Measurements from ENCODE around the gene SLC45A3. TPM values are rescaled to one million over a fixed set of nuclear protein-coding genes. Genes with fewer than 3 reads are reported as not detected.

Gene SLC45A3
- total and polyA plus RNA-seq, 2 of the 8 experiments (the other 6 are each of a cell fraction or from before 2014, with no cell fraction given): 13.0 to 14.3 TPM

- no peak for TF ChIP-seq CTCF (IDR thresholded peaks at IDR 0.05; ENCODE audit: control extremely low read depth in 1 of 3, insufficient read depth in 1 of 3, low read depth in 1 of 3, low read length in 3 of 3)
- no peak for TF ChIP-seq POLR2A (IDR thresholded peaks at IDR 0.05; ENCODE audit: control extremely low read depth in 1 of 2, low read depth in 2 of 2, low read length in 2 of 2)
- TF ChIP-seq SIRT6 (IDR thresholded peaks at IDR 0.05; ENCODE audit: low read length): no peak
- no peak for TF ChIP-seq PHF8 (conservative IDR thresholded peaks at IDR 0.05; ENCODE audit: low read depth, low read length)
- no peak for FAIRE-seq
- peaks cover 2% of the 10 kb centered on the region; the same call in 1 of the 2 replicates for H3K23me2 ChIP-seq (ENCODE audit: low read depth, low read length)
- no peaks in the 10 kb centered on the region for H3K4me1 ChIP-seq (replicated peaks in 1 of 4; ENCODE audit: control insufficient read depth in 3 of 4, insufficient read depth in 4 of 4, low read length in 3 of 4)
- H2BK20ac ChIP-seq (ENCODE audit: low read length): no peak overlapping the region
- WGBS, 2 experiments (ENCODE audit: extremely low coverage in 1 of 2, insufficient coverage in 1 of 2, insufficient read length in 1 of 2, insufficient replicate concordance in 2 of 2, low coverage in 1 of 2, low lambda C conversion rate in 2 of 2, missing lambda C conversion rate in 1 of 2): 79% methylated on average over 2 of the region's 2 CpGs; no CpG with 5 or more reads in 1 of the 2 experiments
- H2AK5ac ChIP-seq (ENCODE audit: low read depth, low read length): no peak overlapping the region
- no peaks in the 10 kb centered on the region for H3K9me3 ChIP-seq (ENCODE audit: insufficient read depth in 2 of 2, low read depth in 1 of 2, low read length in 1 of 2)
- no peak overlapping the region for H3K27ac ChIP-seq (ENCODE audit: low read depth, low read length)
- H3K79me1 ChIP-seq (ENCODE audit: low read depth, low read length): no peaks in the 10 kb centered on the region; the same call in 1 of the 2 replicates
- H2BK120ac ChIP-seq (replicated peaks; ENCODE audit: low read depth, low read length): no peak overlapping the region
- H3K9ac ChIP-seq (replicated peaks in 1 of 4; ENCODE audit: extremely low read depth in 1 of 4, low read depth in 3 of 4, low read length in 3 of 4): no peak overlapping the region
- H3K27me3 ChIP-seq (replicated peaks in 1 of 4; ENCODE audit: control insufficient read depth in 3 of 4, extremely low read depth in 1 of 4, insufficient read depth in 3 of 4, low read length in 3 of 4): peaks cover 0 to 2% (median 0%) of the 10 kb centered on the region in 4 experiments; a peak in 1 of 7 replicates
- no peak overlapping the region for H3K14ac ChIP-seq (ENCODE audit: insufficient read length)
- DNase-seq (ENCODE audit: low read depth in 1 of 2, low spot score in 2 of 2): no peak
- no peak overlapping the region for H2BK15ac ChIP-seq (ENCODE audit: low read length)
- H3K23ac ChIP-seq (ENCODE audit: insufficient read length): no peak overlapping the region
- no peak overlapping the region for H3K4ac ChIP-seq (replicated peaks; ENCODE audit: insufficient read length, low read depth, low read length)
- H3K4me2 ChIP-seq (ENCODE audit: insufficient read depth in 1 of 2, low read depth in 2 of 2, low read length in 2 of 2): no peak overlapping the region
- H3K36me3 ChIP-seq (ENCODE audit: control insufficient read depth in 2 of 4, insufficient read depth in 4 of 4, low read length in 3 of 4): peaks cover 7 to 43% (median 13%) of the 10 kb centered on the region in 4 experiments; a peak in 7 of 8 replicates
- H2BK5ac ChIP-seq (ENCODE audit: low read depth, low read length): no peak overlapping the region
- H2AFZ ChIP-seq (ENCODE audit: low read length): no peak overlapping the region
- ChIA-PET CTCF (ENCODE audit: partially characterized antibody) (interaction anchor here (1.1 to 2.3 kb wide), 2 partner anchors 10 to 18 kb away, joined by 4 to 9 read pairs; no protein-coding TSS in a partner anchor), POLR2A (ENCODE audit: partially characterized antibody) (no interaction called here)
- no peak overlapping the region for H4K5ac ChIP-seq (ENCODE audit: insufficient read length, low read depth, low read length)
- H3K18ac ChIP-seq (ENCODE audit: extremely low read depth, low read length): no peak overlapping the region
- no peak overlapping the region for H4K8ac ChIP-seq (ENCODE audit: extremely low read depth, insufficient read depth, low read length)
- 0 out of 4 replicates have a peak, but pooled peaks cover 0 to 7% of the 10 kb centered on the region in 2 experiments for H3K79me2 ChIP-seq (ENCODE audit: control insufficient read depth in 1 of 2, insufficient read depth in 2 of 2, low read length in 2 of 2)
- H4K20me1 ChIP-seq (replicated peaks in 1 of 2; ENCODE audit: control insufficient read depth in 1 of 2, insufficient read depth in 2 of 2, low read length in 2 of 2): no peaks in the 10 kb centered on the region
- no peak overlapping the region for H3K56ac ChIP-seq (replicated peaks; ENCODE audit: insufficient read length, low read depth, low read length)
- H2BK12ac ChIP-seq (ENCODE audit: low read depth, low read length): no peak overlapping the region
- H3K4me3 ChIP-seq (ENCODE audit: extremely low read depth in 1 of 4, insufficient read depth in 2 of 4, low read depth in 3 of 4, low read length in 4 of 4): no peak overlapping the region
- no peak overlapping the region for H4K91ac ChIP-seq (replicated peaks; ENCODE audit: insufficient read length, low read length)
Measured at GRCh38 chr1:205610036-205610435, 70.3 kb downstream of the SLC45A3 start.

Data from H1 (cell line).